Tibial nerve (tissue), 4 donors: ENCODE results near the gene C6orf89. TPM values are rescaled to one million over a fixed set of nuclear protein-coding genes. Genes with fewer than 3 reads are reported as not detected.
"Not testable (repeated sequence)": the region's sequence is repeated elsewhere in the genome, so short reads cannot be mapped to it uniquely, and the experiment has no call there.

Source experiments
- DNase-seq, 2 donors: peaks; one replicate each; pipeline ENCODE4 v3.0.0-alpha.2; 2019; ENCODE audit warnings: low spot score in 2 of 2
- H3K27ac ChIP-seq, 4 donors: fragments of 200-600 bp; sonication (generic) in 3 of 4; one replicate each; pipeline ENCODE4 v1.5.1; 2017 to 2019; ENCODE audit warnings: mild to moderate bottlenecking in 1 of 4
- H3K27me3 ChIP-seq, 2 donors: fragments of 200-600 bp; sonication (generic) in 1 of 2; one replicate each; pipeline versions ENCODE4 v1.5.1 to v1.6.0; 2017 to 2019
- H3K36me3 ChIP-seq, 3 donors: fragments of 200-600 bp; sonication (generic); one replicate each; pipeline ENCODE4 v1.5.1; 2018 to 2019
- H3K4me1 ChIP-seq, 4 donors: fragments of 200-600 bp; sonication (generic) in 3 of 4; one replicate each; pipeline ENCODE4 v1.5.1; 2017 to 2019
- H3K4me3 ChIP-seq, 4 donors: fragments of 200-600 bp; sonication (generic) in 3 of 4; one replicate each; pipeline ENCODE4 v1.5.1; 2017 to 2019; ENCODE audit warnings: mild to moderate bottlenecking in 1 of 4, moderate library complexity in 1 of 4
- H3K9me3 ChIP-seq, 4 donors: fragments of 200-600 bp; sonication (generic) in 3 of 4; one replicate each; pipeline ENCODE4 v1.5.1; 2017 to 2019
- CTCF ChIP-seq, 5 experiments: fragments of 200-600 bp in 3 of 5; fragments of 450-650 bp in 2 of 5; sonication (generic) in 3 of 5; IDR thresholded peaks; one replicate each; pipeline ENCODE4 v1.5.1; 2016 to 2019; ENCODE audit warnings: antibody characterized with exemption in 5 of 5, mild to moderate bottlenecking in 3 of 5, moderate library complexity in 2 of 5
- EP300 ChIP-seq, 2 donors: sonication (generic); formaldehyde crosslinking; IDR thresholded peaks; one replicate each; pipeline ENCODE4 v1.6.1; 2017; ENCODE audit warnings: antibody characterized with exemption in 2 of 2, mild to moderate bottlenecking in 1 of 2
- POLR2A ChIP-seq, 2 donors: fragments of 450-650 bp; IDR thresholded peaks; one replicate each; pipeline ENCODE4 v1.6.1; 2017; ENCODE audit warnings: antibody characterized with exemption in 2 of 2, mild to moderate bottlenecking in 2 of 2, moderate library complexity in 2 of 2
- WGBS, 2 donors: methylation state at CpG; one replicate each; pipeline ENCODE4 v1.1.5; 2018; 5-methylcytosine and 5-hydroxymethylcytosine counted together
- total RNA-seq, 4 donors: library from RNA; depleted of rRNA; stranded (reverse); fragments of >200 nt; gene quantifications; one replicate each; pipeline ENCODE4 v1.1.0, GENCODE V29; 2016

Gene C6orf89
- total RNA-seq, 4 donors from 2014 or later, result 41.1 to 57.9 (median 52.3) TPM

GRCh38 chr6:36884610-36885009 lies 1.1 kb upstream of the C6orf89 start:
- DNase-seq, result no peak
- TF ChIP-seq EP300 (IDR thresholded peaks at IDR 0.05) (no peak), POLR2A (IDR thresholded peaks at IDR 0.05) (no peak)
- peaks cover 0 to 36% (median 15%) of the 10 kb centered on the region in 4 donors for H3K4me1 ChIP-seq
- H3K4me3 ChIP-seq, result no peak overlapping the region
- WGBS, 2 donors, result 99% methylated on average over 3 of the region's 3 CpGs
- no peaks in the 10 kb centered on the region for H3K36me3 ChIP-seq
- no peaks in the 10 kb centered on the region for H3K9me3 ChIP-seq
- H3K27ac ChIP-seq, result no peak overlapping the region
- no peaks in the 10 kb centered on the region for H3K27me3 ChIP-seq

- 57 to 58% methylated on average over 10 of the region's 10 CpGs for WGBS, 2 donors
These were observed 1.3 kb downstream of the C6orf89 start for GRCh38 chr6:36886950-36887618.

GRCh38 chr6:36888115-36888643 lies 2.4 kb downstream of the C6orf89 start:
- Histone ChIP-seq H3K27me3 (no peaks in the 10 kb centered on the region), H3K4me3 (no peak overlapping the region), H3K9me3 (no peaks in the 10 kb centered on the region), H3K4me1 (peaks cover 0 to 37% (median 15%) of the 10 kb centered on the region in 4 donors), H3K36me3 (peaks cover 0 to 11% (median 0%) of the 10 kb centered on the region in 3 donors), H3K27ac (no peak overlapping the region)
- 91 to 95% methylated on average over 7 of the region's 7 CpGs for WGBS, 2 donors
- DNase-seq, result no peak
- TF ChIP-seq POLR2A (IDR thresholded peaks at IDR 0.05) (no peak), EP300 (IDR thresholded peaks at IDR 0.05) (no peak), CTCF (IDR thresholded peaks at IDR 0.05) (no peak)

More at GRCh38 chr6:36886950-36887618, 1.3 kb downstream of the C6orf89 start:
- Histone ChIP-seq H3K4me1 (peaks cover 0 to 37% (median 15%) of the 10 kb centered on the region in 4 donors), H3K27ac (no peak overlapping the region), H3K9me3 (no peaks in the 10 kb centered on the region), H3K27me3 (no peaks in the 10 kb centered on the region), H3K4me3 (peak overlapping the region in 3 of 4 donors; percentile 72 to 88 (median 86)), H3K36me3 (peaks cover 0 to under 1% (median 0%) of the 10 kb centered on the region in 3 donors)
- TF ChIP-seq CTCF (IDR thresholded peaks at IDR 0.05), result no peak
- TF ChIP-seq POLR2A (IDR thresholded peaks at IDR 0.05), result no peak
- no peak for TF ChIP-seq EP300 (IDR thresholded peaks at IDR 0.05)
- no peak for DNase-seq

- DNase-seq, result no peak
- no peaks in the 10 kb centered on the region for H3K9me3 ChIP-seq
- TF ChIP-seq EP300 (IDR thresholded peaks at IDR 0.05) (no peak), CTCF (IDR thresholded peaks at IDR 0.05) (no peak), POLR2A (IDR thresholded peaks at IDR 0.05) (no peak)
- peaks cover 0 to 40% (median 15%) of the 10 kb centered on the region in 4 donors for H3K4me1 ChIP-seq
- WGBS, 2 donors, result 53 to 60% methylated on average over 6 of the region's 6 CpGs
- no peak overlapping the region for H3K4me3 ChIP-seq
- peaks cover 0 to 11% (median 0%) of the 10 kb centered on the region in 3 donors for H3K36me3 ChIP-seq
- H3K27me3 ChIP-seq, result no peaks in the 10 kb centered on the region
- no peak overlapping the region for H3K27ac ChIP-seq
These were observed 3.1 kb downstream of the C6orf89 start for GRCh38 chr6:36888654-36889481.

GRCh38 chr6:36890112-36890663 lies 4.4 kb downstream of the C6orf89 start:
- Histone ChIP-seq H3K4me1 (peaks cover 0 to 44% (median 14%) of the 10 kb centered on the region in 4 donors), H3K27ac (no peak overlapping the region), H3K36me3 (peaks cover 0 to 25% (median 0%) of the 10 kb centered on the region in 3 donors), H3K9me3 (no peaks in the 10 kb centered on the region), H3K27me3 (no peaks in the 10 kb centered on the region), H3K4me3 (no peak overlapping the region)
- WGBS, 2 donors, result 95 to 97% methylated on average over 3 of the region's 3 CpGs
- no peak for DNase-seq
- TF ChIP-seq POLR2A (IDR thresholded peaks at IDR 0.05) (no peak), EP300 (IDR thresholded peaks at IDR 0.05) (no peak), CTCF (IDR thresholded peaks at IDR 0.05) (no peak)

GRCh38 chr6:36891153-36891552 lies 5.4 kb downstream of the C6orf89 start:
- 94 to 96% methylated on average over 2 of the region's 2 CpGs for WGBS, 2 donors
- H3K4me3 ChIP-seq, H3K27me3 ChIP-seq, H3K27ac ChIP-seq, H3K9me3 ChIP-seq, DNase-seq: not testable (repeated sequence)
- H3K4me1 ChIP-seq, result peaks cover 0 to 40% (median 11%) of the 10 kb centered on the region in 4 donors
- peaks cover 0 to 33% (median 0%) of the 10 kb centered on the region in 3 donors for H3K36me3 ChIP-seq
